NCI-H345 (cell line): Measurements from ENCODE around the gene HJV.

Source experiments
- DNase-seq: peaks from one replicate; lab custom pipeline; 2025; lab: John Stamatoyannopoulos, UW

Gene HJV

GRCh38 chr1:146022403-146023127, 1.0 kb upstream of the HJV start:
- DNase-seq = no peak

- DNase-seq = no peak
These were observed 487 bp downstream of the HJV start for GRCh38 chr1:146021050-146021445.

- no peak for DNase-seq
These were observed 1.2 kb downstream of the HJV start for GRCh38 chr1:146020058-146021049.

- no peak for DNase-seq
These were observed 2.1 kb downstream of the HJV start for GRCh38 chr1:146019231-146020057.

GRCh38 chr1:146016891-146017290, 4.6 kb downstream of the HJV start:
- no peak for DNase-seq

GRCh38 chr1:146013559-146013922, 8.0 kb downstream of the HJV start:
- DNase-seq = no peak

GRCh38 chr1:146012703-146013558, 8.6 kb downstream of the HJV start:
- peak; percentile 85 for DNase-seq

- no peak for DNase-seq
These were observed 11.3 kb downstream of the HJV start for GRCh38 chr1:146010126-146010738.

- DNase-seq = no peak
These were observed 13.9 kb downstream of the HJV start for GRCh38 chr1:146007489-146008133.

- no peak for DNase-seq
These were observed 19.8 kb downstream of the HJV start for GRCh38 chr1:146001709-146002108.

GRCh38 chr1:145999321-146000024, 22.1 kb downstream of the HJV start:
- peak; percentile 92 for DNase-seq

- DNase-seq = peak; percentile 50
These were observed 23.9 kb downstream of the HJV start for GRCh38 chr1:145997718-145998023.

- DNase-seq = peak; percentile 58
These were observed 24.4 kb downstream of the HJV start for GRCh38 chr1:145997016-145997717.

GRCh38 chr1:145996433-145997015, 25.0 kb downstream of the HJV start, which contains the start of gene TXNIP:
Gene TXNIP, minus strand, starts transcription at chr1:145996579. Its CDS starts 313 bp downstream, at chr1:145996266.
- DNase-seq = peak; percentile 100

- DNase-seq = no peak
These were observed 25.5 kb downstream of the HJV start for GRCh38 chr1:145995964-145996432.

- no peak for DNase-seq
These were observed 26.2 kb downstream of the HJV start for GRCh38 chr1:145995148-145995881.

- no peak for DNase-seq
These were observed 27.0 kb downstream of the HJV start for GRCh38 chr1:145994391-145995120.
